Stimulated activated naive CD8-positive, alpha-beta T cell treated with anti-CD3 and anti-CD28 coated beads, Interleukin-15, amount 100 ng/mL, for 72 hours (primary cell): Measurements from ENCODE around the gene TLR2.
A peak's percentile ranks its signal among the peaks of the same experiment; 100 is the strongest.
"Not testable (repeated sequence)": the region's sequence is repeated elsewhere in the genome, so short reads cannot be mapped to it uniquely, and the experiment has no call there.

Experiments used
- ATAC-seq: fragments of 150-1000 bp; cut with Tn5 transposase; 2 replicates; pipeline ENCODE4 v1.10.0; 2021; ENCODE audit warnings: mild to moderate bottlenecking, moderate library complexity
- DNase-seq, 2 donors: peaks; one replicate each; pipeline ENCODE4 v3.0.0; 2021 to 2022
- H3K27ac Mint-ChIP-seq, 2 donors: one replicate each; pipeline ENCODE4 v1.8.0; 2022; ENCODE audit warnings: mild to moderate bottlenecking in 2 of 2, mixed read lengths in 2 of 2, moderate library complexity in 2 of 2
- H3K27me3 Mint-ChIP-seq: one replicate; pipeline ENCODE4 v1.8.0; 2022; ENCODE audit warnings: mixed read lengths
- H3K4me1 Mint-ChIP-seq: one replicate; pipeline ENCODE4 v1.8.0; 2022; ENCODE audit warnings: mild to moderate bottlenecking, mixed read lengths
- H3K4me3 Mint-ChIP-seq, 2 donors: one replicate each; pipeline ENCODE4 v1.8.0; 2022; ENCODE audit warnings: mild to moderate bottlenecking in 2 of 2, mixed read lengths in 2 of 2, moderate library complexity in 1 of 2
- H3K9me3 Mint-ChIP-seq, 2 donors: one replicate each; pipeline ENCODE4 v1.8.0; 2022; ENCODE audit warnings: mixed read lengths in 2 of 2

Gene TLR2

DNA sequence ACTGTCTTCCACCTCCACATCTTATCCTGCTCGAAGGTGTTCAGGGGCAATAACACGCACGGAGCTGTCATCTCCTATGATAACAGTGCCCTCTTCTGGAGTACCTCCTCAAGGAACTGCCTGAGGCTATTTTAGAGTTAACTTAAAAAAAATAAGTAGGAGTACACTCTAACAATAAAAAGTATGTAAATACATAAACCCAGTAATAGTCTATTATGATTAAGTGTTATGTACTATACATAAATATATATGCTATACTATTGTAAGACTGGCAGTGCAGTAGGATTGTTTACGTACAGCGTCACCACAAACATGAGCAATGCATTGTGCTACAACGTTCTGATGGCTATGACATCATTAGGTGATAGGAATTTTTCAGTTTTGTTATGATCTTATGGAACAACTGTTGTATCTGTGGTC lies 34.5 kb upstream of the TLR2 start:
- ATAC-seq (peak; percentile 48), DNase-seq (no peak)
- Mint-ChIP-seq H3K9me3 (no peaks in the 10 kb centered on the region), H3K27me3 (no peaks in the 10 kb centered on the region), H3K27ac (no peak overlapping the region), H3K4me3 (no peak overlapping the region), H3K4me1 (peaks cover 27% of the 10 kb centered on the region)

DNA sequence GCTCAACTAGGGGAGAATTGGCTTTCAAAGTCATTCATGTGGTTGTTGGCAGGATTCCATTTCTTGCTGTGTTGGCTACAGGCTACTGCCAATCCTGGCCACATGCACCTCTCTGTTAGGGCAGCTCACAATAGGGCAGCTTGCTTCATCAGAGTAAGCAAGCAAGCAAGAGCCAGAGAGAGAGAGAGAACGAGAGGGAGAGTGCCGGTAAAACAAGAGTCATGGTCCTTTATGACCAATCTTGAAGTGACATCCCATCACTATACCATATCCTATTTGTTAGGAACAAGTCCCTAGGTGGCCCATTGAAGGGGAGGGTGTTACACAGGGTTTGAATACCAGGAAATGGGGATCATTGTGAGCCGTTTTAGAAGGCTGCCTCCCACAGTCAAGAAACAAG lies 33.0 kb upstream of the TLR2 start:
- ATAC-seq, result no peak
- no peak for DNase-seq
- Mint-ChIP-seq H3K27me3 (no peaks in the 10 kb centered on the region), H3K27ac (peak overlapping the region; percentile 29 to 72), H3K9me3 (no peaks in the 10 kb centered on the region), H3K4me3 (peak overlapping the region; percentile 46 to 53), H3K4me1 (peaks cover 27% of the 10 kb centered on the region)

DNA sequence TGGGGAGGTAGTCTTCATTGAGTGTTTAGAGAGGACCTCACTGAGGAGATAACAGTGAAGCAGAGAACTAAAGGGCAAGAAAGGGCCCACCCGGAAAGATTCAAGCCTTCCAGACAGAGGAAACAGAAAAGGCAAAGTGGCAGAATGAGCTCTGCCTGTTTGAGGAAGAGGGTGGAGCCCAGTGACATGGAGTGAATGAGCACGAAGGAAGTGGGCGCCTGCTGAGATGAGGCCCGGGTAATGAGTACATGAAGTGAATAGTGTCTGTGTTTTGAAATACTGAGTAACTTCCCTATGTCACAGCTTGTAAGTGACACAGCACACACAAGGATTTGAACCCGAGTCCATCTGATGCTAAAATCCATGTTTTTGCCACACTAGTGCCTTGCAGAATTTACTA lies 32.5 kb upstream of the TLR2 start:
- DNase-seq, result peak in 1 of 2 donors; percentile 62
- Mint-ChIP-seq H3K27me3 (no peaks in the 10 kb centered on the region), H3K4me3 (peak overlapping the region; percentile 46 to 53), H3K4me1 (peaks cover 27% of the 10 kb centered on the region), H3K27ac (peak overlapping the region; percentile 29 to 72), H3K9me3 (no peaks in the 10 kb centered on the region)
- peak; percentile 96 for ATAC-seq

DNA sequence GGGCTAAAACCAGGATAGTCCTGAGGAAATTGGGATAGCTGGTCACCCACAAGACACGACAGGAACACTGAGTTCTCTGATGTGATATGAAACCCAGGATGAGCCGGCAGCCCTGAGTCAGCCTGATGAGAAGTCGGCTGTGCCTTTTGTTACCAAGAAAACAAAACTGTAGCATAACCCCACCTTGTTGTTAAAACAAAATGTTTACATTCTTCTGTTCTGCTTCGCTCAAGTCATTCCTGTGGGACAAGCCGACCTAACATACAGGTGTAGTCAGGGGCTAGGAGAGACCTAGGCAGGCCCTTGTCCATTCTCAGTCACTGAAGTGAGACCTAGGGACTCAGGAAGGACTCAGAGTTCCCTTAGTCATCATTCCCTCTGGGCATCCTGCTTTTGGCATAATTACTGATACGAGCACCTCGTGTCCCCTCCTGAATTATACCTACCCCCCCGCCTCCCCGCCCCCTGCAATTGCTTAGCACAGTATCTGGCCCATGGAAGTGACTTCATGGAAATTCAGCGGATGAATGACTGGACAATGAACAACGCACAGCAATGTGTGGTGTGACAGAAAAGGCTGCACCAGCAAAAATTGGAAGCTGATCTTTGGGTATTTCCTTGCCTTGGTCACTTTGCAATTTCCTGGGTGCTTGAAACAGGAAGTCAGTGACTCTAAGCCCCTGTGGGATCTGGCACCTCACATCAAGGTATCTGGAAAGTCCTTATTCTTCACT lies 31.9 kb upstream of the TLR2 start:
- Mint-ChIP-seq H3K27ac (no peak overlapping the region), H3K27me3 (no peaks in the 10 kb centered on the region), H3K9me3 (no peaks in the 10 kb centered on the region), H3K4me3 (no peak overlapping the region), H3K4me1 (peaks cover 27% of the 10 kb centered on the region)
- DNase-seq, result no peak
- ATAC-seq, result no peak

DNA sequence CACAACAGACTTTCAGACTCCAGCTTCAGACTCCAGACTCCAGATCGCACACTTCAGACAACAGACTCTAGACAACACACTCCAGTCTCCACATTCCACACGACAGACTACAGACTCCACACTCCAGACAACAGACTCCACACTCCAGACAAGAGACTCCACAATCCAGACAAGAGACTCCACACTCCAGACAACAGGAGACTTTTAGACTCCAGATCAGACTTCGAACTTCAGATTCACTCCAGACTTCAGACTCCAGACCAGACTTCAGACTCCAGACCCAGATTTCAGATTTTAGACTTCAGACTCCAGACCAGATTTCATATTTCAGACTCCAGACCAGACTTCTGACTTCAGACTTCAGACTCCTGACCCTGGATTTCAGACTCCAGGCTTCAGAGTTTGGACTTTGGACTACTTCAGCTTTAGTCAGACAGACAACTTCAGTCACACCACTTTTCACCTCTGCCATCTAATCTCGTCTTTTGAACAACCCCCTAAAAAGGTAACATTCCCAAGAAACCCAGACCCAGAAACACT lies 29.0 kb upstream of the TLR2 start:
- DNase-seq (no peak), ATAC-seq (no peak)
- Mint-ChIP-seq H3K9me3 (no peaks in the 10 kb centered on the region), H3K27ac (no peak overlapping the region), H3K4me1 (peaks cover 16% of the 10 kb centered on the region), H3K27me3 (peaks cover 8% of the 10 kb centered on the region), H3K4me3 (no peak overlapping the region)

DNA sequence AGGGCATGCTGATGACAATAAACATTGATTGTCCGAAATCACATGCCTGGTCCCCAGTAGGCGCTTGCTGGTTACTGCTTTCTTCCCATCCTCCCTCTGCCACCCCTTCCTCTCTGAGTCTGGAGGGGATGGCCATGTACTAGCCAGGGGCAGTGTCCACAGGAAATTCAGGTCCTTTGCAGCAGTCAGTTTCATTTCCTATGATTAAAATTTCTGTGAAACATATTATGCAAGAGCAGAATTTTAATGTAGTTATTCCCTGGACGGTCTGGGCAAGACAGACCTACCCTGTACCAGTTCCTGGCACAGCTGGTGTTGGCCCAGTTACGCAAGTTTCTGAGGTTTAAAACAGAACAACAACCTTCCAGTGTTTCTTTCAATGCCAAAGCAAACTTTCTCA lies 28.2 kb upstream of the TLR2 start:
- Mint-ChIP-seq H3K4me1 (peaks cover 10% of the 10 kb centered on the region), H3K9me3 (no peaks in the 10 kb centered on the region), H3K4me3 (no peak overlapping the region), H3K27me3 (peaks cover 8% of the 10 kb centered on the region), H3K27ac (no peak overlapping the region)
- ATAC-seq (no peak), DNase-seq (no peak)

DNA sequence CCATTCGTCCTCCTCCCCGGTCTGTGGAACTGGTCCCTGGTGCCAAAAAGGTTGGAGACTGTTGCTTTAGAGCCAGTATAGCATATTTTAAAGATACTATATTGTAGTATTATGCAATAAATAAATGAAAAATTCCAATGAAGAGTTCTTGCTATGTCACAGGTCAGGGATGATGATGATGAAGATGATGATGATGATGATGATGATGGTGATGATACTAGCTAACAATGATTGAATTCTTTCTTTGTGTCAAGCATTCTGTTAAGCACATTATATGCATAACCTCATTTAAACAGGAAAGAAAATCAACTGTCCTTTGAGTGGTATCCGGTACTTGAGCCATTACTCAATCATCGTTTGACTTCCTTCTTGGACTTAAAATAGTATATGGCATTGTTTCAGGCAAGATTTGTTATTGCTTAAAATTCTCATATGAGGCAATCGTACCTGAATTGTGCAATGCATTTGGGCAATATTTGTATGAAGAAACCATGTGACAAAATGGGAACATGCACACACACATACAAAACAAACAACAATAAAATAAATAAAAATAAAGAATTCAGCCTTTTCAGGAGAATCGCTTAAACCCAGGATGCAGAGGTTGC lies 22.8 kb upstream of the TLR2 start:
- Mint-ChIP-seq H3K4me3 (no peak overlapping the region), H3K9me3 (peaks cover 9 to 23% of the 10 kb centered on the region in 2 donors), H3K27ac (no peak overlapping the region), H3K27me3 (peaks cover 15% of the 10 kb centered on the region), H3K4me1 (no peaks in the 10 kb centered on the region)
- no peak for DNase-seq
- no peak for ATAC-seq

DNA sequence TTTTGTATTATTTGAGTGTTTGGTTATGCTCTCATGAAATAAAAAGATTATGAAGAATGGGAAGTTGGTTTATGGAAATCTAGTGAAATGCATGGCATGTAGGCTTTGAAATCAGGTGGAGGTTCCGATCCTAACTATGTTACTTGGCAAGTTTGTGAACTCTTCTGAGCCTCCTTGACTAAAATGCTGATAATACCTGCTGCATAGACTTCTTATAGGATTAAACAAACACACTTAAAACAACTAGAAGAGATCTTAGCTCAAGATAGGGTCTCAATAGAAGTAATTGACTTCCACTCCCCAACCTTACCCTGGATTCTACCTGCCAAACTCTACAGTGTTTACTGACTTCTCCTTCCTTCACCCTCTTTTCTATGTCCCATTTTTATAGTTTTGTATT lies 22.2 kb upstream of the TLR2 start:
- no peak for DNase-seq
- Mint-ChIP-seq H3K9me3 (peaks cover 9 to 23% of the 10 kb centered on the region in 2 donors), H3K4me3 (no peak overlapping the region), H3K27me3 (peaks cover 17% of the 10 kb centered on the region), H3K4me1 (no peaks in the 10 kb centered on the region), H3K27ac (no peak overlapping the region)
- no peak for ATAC-seq

DNA sequence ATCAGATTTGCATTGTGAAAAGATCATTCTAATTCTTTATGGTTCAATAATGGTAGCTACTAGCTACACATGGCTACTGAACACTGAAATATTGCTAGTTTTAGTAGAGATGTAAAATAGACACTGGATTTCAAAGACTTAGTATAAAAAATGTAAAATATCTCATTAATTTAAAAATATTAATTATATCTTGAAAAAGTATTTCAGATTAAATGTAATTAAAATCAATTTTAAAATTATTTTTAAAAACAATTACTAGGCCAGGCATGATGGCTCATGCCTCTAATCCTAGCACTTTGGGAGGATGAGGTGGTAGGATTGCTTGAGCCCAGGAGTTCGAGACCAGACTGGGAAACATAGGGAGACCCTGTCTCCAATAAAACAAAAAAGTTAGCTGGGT lies 20.4 kb upstream of the TLR2 start:
- no peak for DNase-seq
- Mint-ChIP-seq H3K9me3 (peaks cover 9 to 23% of the 10 kb centered on the region in 2 donors), H3K4me3 (no peak overlapping the region), H3K4me1 (no peaks in the 10 kb centered on the region), H3K27me3 (peaks cover 33% of the 10 kb centered on the region), H3K27ac (no peak overlapping the region)
- no peak for ATAC-seq

DNA sequence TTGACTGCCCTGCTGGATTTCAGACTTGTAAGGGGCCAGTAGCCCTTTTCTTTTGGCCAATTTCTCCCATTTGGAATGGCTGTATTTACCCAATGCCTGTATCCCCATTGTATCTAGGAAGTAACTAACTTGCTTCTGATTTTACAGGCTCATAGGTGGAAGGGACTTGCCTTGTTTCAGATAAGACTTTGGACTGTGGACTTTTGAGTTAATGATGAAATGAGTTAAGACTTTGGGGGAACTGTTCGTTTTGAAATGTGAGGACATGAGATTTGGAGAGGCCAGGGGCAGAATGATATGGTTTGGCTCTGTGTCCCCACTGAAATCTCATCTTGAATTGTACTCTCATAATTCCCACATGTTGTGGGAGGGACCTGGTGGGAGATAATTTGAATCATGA lies 17.6 kb upstream of the TLR2 start:
- H3K4me3 Mint-ChIP-seq, DNase-seq, H3K27ac Mint-ChIP-seq, ATAC-seq, H3K4me1 Mint-ChIP-seq: not testable (repeated sequence)
- Mint-ChIP-seq H3K9me3 (peaks cover 12 to 23% of the 10 kb centered on the region in 2 donors), H3K27me3 (peaks cover 37% of the 10 kb centered on the region)

DNA sequence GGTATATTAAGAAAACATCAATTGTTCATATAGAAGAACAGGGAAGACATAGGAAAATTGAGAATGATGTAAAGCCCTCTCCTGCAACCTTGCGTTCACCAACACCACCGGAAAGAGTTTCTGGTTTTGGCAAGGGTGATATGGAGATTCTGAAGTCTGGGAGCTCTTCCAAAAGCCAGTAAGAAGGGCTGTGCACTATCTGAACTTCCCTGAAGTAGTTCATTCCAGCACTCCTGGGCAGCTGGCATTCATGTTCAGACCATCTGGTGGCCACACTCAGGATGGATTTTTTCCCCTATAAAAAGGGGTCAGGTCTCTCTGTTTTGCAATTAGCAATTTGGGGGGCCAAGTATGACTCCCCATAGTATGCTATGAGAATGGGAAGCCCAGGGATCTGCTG lies 15.4 kb upstream of the TLR2 start:
- no peak overlapping the region for H3K4me3 Mint-ChIP-seq
- peaks cover 5 to 8% of the 10 kb centered on the region in 2 donors for H3K9me3 Mint-ChIP-seq
- ATAC-seq (no peak), DNase-seq (no peak)
- peaks cover 33% of the 10 kb centered on the region for H3K27me3 Mint-ChIP-seq
- no peak overlapping the region for H3K27ac Mint-ChIP-seq
- no peaks in the 10 kb centered on the region for H3K4me1 Mint-ChIP-seq

DNA sequence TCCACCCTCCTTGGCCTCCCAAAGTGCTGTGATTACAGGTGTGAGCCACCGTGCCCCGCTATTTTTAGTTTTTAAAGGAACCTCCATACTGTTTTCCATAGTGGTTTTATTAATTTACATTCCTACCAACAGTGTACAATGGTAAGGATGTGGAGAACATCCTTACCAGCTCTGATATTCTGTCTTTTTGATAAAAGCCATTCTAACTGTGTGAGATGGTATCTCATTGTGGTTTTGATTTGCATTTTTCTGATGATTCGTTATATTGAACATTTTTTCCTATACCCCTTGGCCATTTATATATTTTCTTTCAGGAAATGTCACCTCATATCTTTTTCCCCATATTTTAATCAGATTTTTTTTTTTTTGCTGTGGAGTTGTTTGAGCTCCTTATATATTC lies 14.2 kb upstream of the TLR2 start:
- no peak overlapping the region for H3K4me3 Mint-ChIP-seq
- peaks cover 5 to 16% of the 10 kb centered on the region in 2 donors for H3K9me3 Mint-ChIP-seq
- DNase-seq (no peak), ATAC-seq (no peak)
- no peak overlapping the region for H3K27ac Mint-ChIP-seq
- peaks cover 33% of the 10 kb centered on the region for H3K27me3 Mint-ChIP-seq
- H3K4me1 Mint-ChIP-seq, result no peaks in the 10 kb centered on the region

DNA sequence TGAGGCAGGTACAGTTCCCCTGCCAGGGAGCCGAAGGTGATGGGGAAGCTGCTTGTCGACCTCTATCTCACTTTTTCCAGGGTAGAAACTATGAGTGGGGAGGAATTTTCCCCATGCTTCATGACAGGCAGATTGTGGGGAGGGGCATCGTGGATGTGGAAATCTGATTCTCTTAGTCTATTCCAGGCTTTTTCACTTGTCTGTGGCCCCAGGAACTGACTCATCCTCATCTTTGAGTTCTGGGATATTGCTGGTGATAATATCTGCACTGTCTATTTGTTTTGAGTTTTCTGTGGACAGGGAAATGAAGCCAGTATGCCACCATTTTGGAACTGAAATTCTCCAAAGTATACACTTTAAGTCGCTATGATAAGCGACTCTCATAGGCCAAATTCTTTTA lies 7.6 kb upstream of the TLR2 start:
- H3K27me3 Mint-ChIP-seq, result peaks cover 11% of the 10 kb centered on the region
- ATAC-seq (no peak), DNase-seq (no peak)
- H3K4me3 Mint-ChIP-seq, result no peak overlapping the region
- H3K4me1 Mint-ChIP-seq, result no peaks in the 10 kb centered on the region
- peaks cover 7 to 21% of the 10 kb centered on the region in 2 donors for H3K9me3 Mint-ChIP-seq
- H3K27ac Mint-ChIP-seq, result no peak overlapping the region

DNA sequence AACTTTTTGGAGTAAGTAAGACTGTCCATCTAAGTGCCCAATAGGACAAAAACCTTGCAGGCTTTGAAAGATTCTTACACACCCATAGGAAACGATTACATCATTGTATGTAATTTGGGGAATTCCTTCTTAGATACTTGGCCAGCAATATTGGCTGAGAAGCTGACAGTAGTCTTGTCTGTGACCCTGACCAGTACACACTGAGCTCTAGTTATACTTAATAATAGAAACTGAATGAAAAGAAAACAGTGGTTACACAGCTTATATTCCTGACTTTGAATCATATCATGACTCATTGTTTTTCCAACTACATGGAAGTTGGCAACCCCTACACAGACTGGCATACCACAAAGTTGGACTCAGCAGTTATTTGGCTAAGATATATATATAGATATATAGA lies 7.1 kb upstream of the TLR2 start:
- no peak for ATAC-seq
- H3K27me3 Mint-ChIP-seq, result peaks cover 9% of the 10 kb centered on the region
- H3K4me1 Mint-ChIP-seq, result no peaks in the 10 kb centered on the region
- peaks cover 7 to 20% of the 10 kb centered on the region in 2 donors for H3K9me3 Mint-ChIP-seq
- H3K27ac Mint-ChIP-seq, result no peak overlapping the region
- H3K4me3 Mint-ChIP-seq, result no peak overlapping the region
- DNase-seq, result no peak

DNA sequence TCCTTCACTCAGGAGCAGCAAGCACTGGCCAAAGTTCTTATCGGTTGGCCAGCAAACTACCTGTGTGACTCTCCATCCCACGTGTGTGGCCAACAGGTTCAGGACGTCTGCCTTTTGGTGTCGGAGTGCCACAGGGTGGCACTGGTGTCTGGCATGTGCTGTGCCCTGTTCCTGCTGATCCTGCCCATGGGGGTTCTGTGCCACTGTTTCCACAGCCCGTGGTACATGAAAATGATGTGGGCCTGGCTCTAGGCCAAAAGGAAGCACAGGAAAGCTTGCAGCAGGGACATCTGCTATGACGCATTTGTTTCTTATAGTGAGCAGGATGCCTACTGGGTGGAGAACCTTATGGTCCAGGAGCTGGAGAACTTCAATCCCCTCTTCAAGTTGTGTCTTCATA lies 4.6 kb upstream of the TLR2 start:
- ATAC-seq (no peak), DNase-seq (no peak)
- peaks cover 9% of the 10 kb centered on the region for H3K4me1 Mint-ChIP-seq
- H3K27me3 Mint-ChIP-seq, result peaks cover 30% of the 10 kb centered on the region
- no peak overlapping the region for H3K4me3 Mint-ChIP-seq
- peaks cover 7 to 12% of the 10 kb centered on the region in 2 donors for H3K9me3 Mint-ChIP-seq
- H3K27ac Mint-ChIP-seq, result no peak overlapping the region

DNA sequence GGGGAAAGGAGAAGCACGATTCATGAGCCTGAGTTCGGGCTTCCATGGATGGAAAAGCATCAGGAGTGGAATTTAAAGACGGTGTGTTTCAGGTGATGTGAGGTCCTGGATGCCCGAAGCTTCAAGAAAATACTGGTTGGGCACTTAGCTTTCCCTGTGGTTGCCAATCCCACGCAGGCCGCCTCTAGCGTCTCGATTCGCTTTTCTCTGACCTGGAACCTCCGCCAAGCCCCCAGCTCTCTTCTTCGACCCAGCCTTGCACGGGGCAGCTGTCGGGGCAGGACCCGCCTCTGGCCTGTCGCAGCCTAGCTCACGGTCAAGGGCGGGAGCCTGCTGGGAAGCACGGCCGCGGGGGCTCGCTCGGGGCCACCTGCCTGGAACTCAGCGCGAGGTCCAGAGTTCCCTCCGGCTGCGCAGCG lies 308 bp upstream of the TLR2 start:
- Mint-ChIP-seq H3K27ac (no peak overlapping the region), H3K9me3 (peaks cover 4 to 9% of the 10 kb centered on the region in 2 donors), H3K4me3 (peak overlapping the region; percentile 74 to 85), H3K4me1 (peaks cover 18% of the 10 kb centered on the region), H3K27me3 (peaks cover 40% of the 10 kb centered on the region)
- DNase-seq (no peak), ATAC-seq (no peak)
